IMR-90 (cell line): ENCODE data around the gene DAPL1. TPM values are rescaled to one million over a fixed set of nuclear protein-coding genes. Genes with fewer than 3 reads are reported as not detected.
A peak's percentile ranks its signal among the peaks of the same experiment; 100 is the strongest.

Experiments used
- ATAC-seq: fragments of 200-7000 bp; cut with Tn5 transposase; 2 replicates; pipeline ENCODE4 v1.9.1; 2020; ENCODE audit warnings: low read depth, mild to moderate bottlenecking, moderate library complexity
- BruUV-seq: library from RNA; stranded (reverse); fragments of 400-500 nt; replicated peaks from 2 replicates; lab custom pipeline; 2021; lab: Mats Ljungman, UMichigan
- CTCF ChIA-PET: fragments of 300-600 bp; formaldehyde crosslinking; extraction: SDS; loops from one replicate; lab custom pipeline; 2021; ENCODE audit warnings: antibody characterized with exemption; lab: Yijun Ruan, JAX
- POLR2A ChIA-PET: fragments of 300-600 bp; sonication (Branson Sonifier 250); formaldehyde crosslinking; loops from one replicate; lab custom pipeline; 2022; ENCODE audit warnings: antibody characterized with exemption; ENCODE audit not compliant: unreplicated experiment; lab: Charles Lee
- DNase-seq: peaks from one replicate; pipeline ENCODE4 v3.0.0; 2013
- H2AFZ ChIP-seq: replicated peaks from 2 replicates; pipeline ENCODE3; 2013; ENCODE audit warnings: low read length, mild to moderate bottlenecking; ENCODE audit not compliant: poor library complexity
- H2AK5ac ChIP-seq: 2 replicates; pipeline ENCODE4 v1.6.1; 2013; ENCODE audit warnings: low read depth, low read length, inconsistent platforms
- H2AK9ac ChIP-seq: replicated peaks from 2 replicates; pipeline ENCODE3; 2013; ENCODE audit warnings: mild to moderate bottlenecking, low read depth, low read length, moderate library complexity; ENCODE audit not compliant: poor library complexity
- H2BK120ac ChIP-seq: 2 replicates; pipeline ENCODE4 v1.6.1; 2013; ENCODE audit warnings: low read depth, low read length, inconsistent platforms
- H2BK15ac ChIP-seq: 3 replicates; pipeline ENCODE4 v1.6.1; 2013; ENCODE audit warnings: low read depth, low read length, inconsistent platforms
- H2BK20ac ChIP-seq: 2 replicates; pipeline ENCODE4 v1.6.1; 2013; ENCODE audit warnings: low read depth, mild to moderate bottlenecking, inconsistent platforms, low read length, moderate library complexity
- H2BK5ac ChIP-seq: 2 replicates; pipeline ENCODE4 v1.6.1; 2013; ENCODE audit warnings: mild to moderate bottlenecking, low read depth, low read length, inconsistent platforms; ENCODE audit not compliant: poor library complexity, severe bottlenecking
- H3K14ac ChIP-seq: replicated peaks from 2 replicates; pipeline ENCODE4 v1.6.1; 2013; ENCODE audit warnings: low read depth, low read length, inconsistent platforms
- H3K18ac ChIP-seq: 2 replicates; pipeline ENCODE4 v1.6.1; 2013; ENCODE audit warnings: low read depth, low read length, control low read depth
- H3K23ac ChIP-seq: 2 replicates; pipeline ENCODE4 v1.6.1; 2013; ENCODE audit warnings: low read depth, low read length, inconsistent platforms
- H3K27ac ChIP-seq: 2 replicates; pipeline ENCODE4 v1.5.1; 2013; ENCODE audit warnings: mild to moderate bottlenecking, control low read depth, low read length; ENCODE audit not compliant: insufficient read depth
- H3K27me3 ChIP-seq: 2 replicates; pipeline ENCODE4 v1.6.1; 2013; ENCODE audit warnings: low read length; ENCODE audit not compliant: control insufficient read depth, insufficient read depth
- H3K36me3 ChIP-seq: 2 replicates; pipeline ENCODE4 v1.6.1; 2013; ENCODE audit warnings: low read length, mixed read lengths; ENCODE audit not compliant: control insufficient read depth, insufficient read depth
- H3K4ac ChIP-seq: 2 replicates; pipeline ENCODE4 v1.6.1; 2013; ENCODE audit warnings: low read depth, low read length, inconsistent platforms
- H3K4me1 ChIP-seq: 2 replicates; pipeline ENCODE4 v1.6.1; 2013; ENCODE audit warnings: low read length, mixed read lengths; ENCODE audit not compliant: control insufficient read depth, insufficient read depth
- H3K4me2 ChIP-seq: 2 replicates; pipeline ENCODE4 v1.6.1; 2013; ENCODE audit warnings: low read depth, mild to moderate bottlenecking, control low read depth, low read length, moderate library complexity
- H3K4me3 ChIP-seq: 2 replicates; pipeline ENCODE4 v1.5.1; 2013; ENCODE audit warnings: low read depth, mild to moderate bottlenecking, control low read depth, low read length, moderate library complexity; ENCODE audit not compliant: insufficient read depth
- H3K56ac ChIP-seq: 2 replicates; pipeline ENCODE4 v1.6.1; 2013; ENCODE audit warnings: low read length, inconsistent platforms; ENCODE audit not compliant: insufficient read depth; ENCODE audit errors: extremely low read depth
- H3K79me1 ChIP-seq, 2 experiments: 2 replicates each; pipeline ENCODE4 v1.6.1; 2013; ENCODE audit warnings: low read length in 2 of 2, inconsistent platforms in 1 of 2, low read depth in 1 of 2
- H3K9ac ChIP-seq: 2 replicates; pipeline ENCODE4 v1.6.1; 2013; ENCODE audit warnings: low read depth, low read length, control low read depth
- H3K9me1 ChIP-seq: 2 replicates; pipeline ENCODE4 v1.6.1; 2013; ENCODE audit warnings: low read length, inconsistent platforms; ENCODE audit not compliant: insufficient read depth
- H3K9me3 ChIP-seq: 2 replicates; pipeline ENCODE4 v1.6.1; 2013; ENCODE audit warnings: low read length; ENCODE audit not compliant: control insufficient read depth, insufficient read depth
- H4K20me1 ChIP-seq: 2 replicates; pipeline ENCODE4 v1.6.1; 2013; ENCODE audit warnings: low read length, inconsistent platforms; ENCODE audit not compliant: insufficient read depth
- H4K5ac ChIP-seq: 2 replicates; pipeline ENCODE4 v1.6.1; 2013; ENCODE audit warnings: mild to moderate bottlenecking, low read depth, low read length, control low read depth
- H4K8ac ChIP-seq, 2 experiments: 2 replicates each; pipeline ENCODE4 v1.6.1; 2013; ENCODE audit warnings: low read depth in 2 of 2, low read length in 2 of 2, control low read depth in 1 of 2, inconsistent platforms in 1 of 2
- H4K91ac ChIP-seq: 2 replicates; pipeline ENCODE4 v1.6.1; 2013; ENCODE audit warnings: low read depth, low read length, inconsistent platforms; ENCODE audit not compliant: insufficient read depth
- BHLHE40 ChIP-seq: fragments of 150-350 bp; IDR thresholded peaks from 2 replicates; pipeline ENCODE4 v1.6.1; 2016; ENCODE audit warnings: mild to moderate bottlenecking, low read depth, low read length
- CEBPB ChIP-seq: IDR thresholded peaks from 2 replicates; pipeline ENCODE4 v1.6.1; 2012; ENCODE audit warnings: low read depth, low read length, improper control_type of control experiment
- CHD1 ChIP-seq: IDR thresholded peaks from 2 replicates; pipeline ENCODE4 v1.6.1; 2012; ENCODE audit warnings: low read depth, low read length, improper control_type of control experiment
- CTCF ChIP-seq: conservative IDR thresholded peaks from 2 replicates; pipeline ENCODE4 v1.5.1; 2012; ENCODE audit warnings: mild to moderate bottlenecking, low read depth, low read length, improper control_type of control experiment
- FOS ChIP-seq: fragments of 150-350 bp; IDR thresholded peaks from 2 replicates; pipeline ENCODE4 v1.6.1; 2016; ENCODE audit warnings: low read depth, low read length
- MAFK ChIP-seq: IDR thresholded peaks from 2 replicates; pipeline ENCODE4 v1.6.1; 2012; ENCODE audit warnings: low read depth, low read length, improper control_type of control experiment
- MAZ ChIP-seq: IDR thresholded peaks from 2 replicates; pipeline ENCODE4 v1.6.1; 2012; ENCODE audit warnings: low read depth, mild to moderate bottlenecking, low read length, improper control_type of control experiment, moderate library complexity, borderline replicate concordance
- MXI1 ChIP-seq: IDR thresholded peaks from 2 replicates; pipeline ENCODE4 v1.6.1; 2012; ENCODE audit warnings: low read depth, mild to moderate bottlenecking, low read length, moderate library complexity, borderline replicate concordance
- NFE2L2 ChIP-seq: fragments of 150-350 bp; IDR thresholded peaks from 2 replicates; pipeline ENCODE4 v1.6.1; 2016; ENCODE audit warnings: low read depth, mild to moderate bottlenecking, low read length
- RAD21 ChIP-seq: IDR thresholded peaks from 2 replicates; pipeline ENCODE4 v1.6.1; 2012; ENCODE audit warnings: low read length, improper control_type of control experiment
- RCOR1 ChIP-seq: IDR thresholded peaks from 2 replicates; pipeline ENCODE4 v1.6.1; 2012; ENCODE audit warnings: mild to moderate bottlenecking, low read length, improper control_type of control experiment; ENCODE audit not compliant: insufficient replicate concordance
- RFX5 ChIP-seq: IDR thresholded peaks from 2 replicates; pipeline ENCODE4 v1.8.0; 2012; ENCODE audit warnings: low read depth, mild to moderate bottlenecking, low read length, moderate library complexity
- SMC3 ChIP-seq: fragments of 150-350 bp; IDR thresholded peaks from 2 replicates; pipeline ENCODE4 v1.6.1; 2016; ENCODE audit warnings: low read depth, mild to moderate bottlenecking, antibody characterized with exemption, low read length, moderate library complexity
- WGBS, 2 experiments: methylation state at CpG; one replicate each; pipeline versions ENCODE4 v1.1.5 to v1.1.7; 2013; ENCODE audit warnings: missing lambda C conversion rate in 2 of 2; ENCODE audit not compliant: insufficient read length in 1 of 2; ENCODE audit errors: extremely low coverage in 2 of 2; 5-methylcytosine and 5-hydroxymethylcytosine counted together
- dilution Hi-C: fragments of 300-500 bp; cut with HindIII; formaldehyde crosslinking; loops from one replicate; pipeline ENCODE4 v1.14.3; 2018; ENCODE audit warnings: low sequenced_read_pairs; ENCODE audit not compliant: unreplicated experiment
- in situ Hi-C: fragments of 300-500 bp; cut with MboI; formaldehyde crosslinking; loops from 3 replicates; pipeline ENCODE4 v1.14.3; 2019; ENCODE audit warnings: low sequenced_read_pairs, inconsistent platforms, mixed read lengths
- intact Hi-C: fragments of 100-400 bp; cut with micrococcal nuclease; formaldehyde crosslinking; loops from 2 replicates; pipeline ENCODE4 v1.10.0; 2022
- polyA plus RNA-seq, 3 experiments: library from polyadenylated mRNA; depleted of rRNA; stranded (reverse); fragments of >200 nt; gene quantifications; 2 replicates each; pipeline ENCODE4 v1.2.3, GENCODE V29; 2012; ENCODE audit warnings: low replicate concordance in 1 of 3
- total RNA-seq: library from RNA; depleted of rRNA; stranded (reverse); fragments of >200 nt; gene quantifications from 2 replicates; pipeline ENCODE4 v1.2.3, GENCODE V29; 2012
- TF ChIP-seq, protein P1 (sequence below): fragments of 150-350 bp; IDR thresholded peaks from 2 replicates; pipeline ENCODE4 v1.6.1; 2016; ENCODE audit warnings: low read depth, mild to moderate bottlenecking, low read length, moderate library complexity, borderline replicate concordance
- TF ChIP-seq, protein P2 (sequence below): fragments of 150-350 bp; IDR thresholded peaks from 2 replicates; pipeline ENCODE4 v1.6.1; 2017; ENCODE audit warnings: mild to moderate bottlenecking, antibody characterized with exemption, low read length, low read depth

Gene DAPL1
- total and polyA plus RNA-seq, 2 of the 4 experiments (the other 2 are of a cell fraction): not detected

DNA sequence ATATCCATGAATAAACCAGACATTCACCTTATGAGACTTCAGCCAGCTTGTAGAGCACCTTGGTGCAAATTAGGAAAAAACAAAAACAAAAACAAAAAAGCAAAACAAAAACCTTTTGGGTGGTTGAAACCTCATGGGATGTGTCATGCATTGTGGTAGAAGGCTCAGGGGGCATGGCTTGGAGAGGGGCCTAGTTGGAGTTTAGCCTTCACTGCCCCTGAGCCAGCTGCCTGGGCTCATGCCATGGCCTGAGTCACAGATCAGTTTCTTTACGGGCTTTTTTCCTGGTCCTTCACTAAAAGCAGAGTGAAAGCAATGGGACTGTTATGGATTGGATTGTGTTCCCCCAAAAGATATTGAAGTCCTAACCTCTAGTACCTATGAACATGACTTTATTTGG, 22.0 kb upstream of the DAPL1 start:
- no peaks in the 10 kb centered on the region; the same call in 1 of the 2 replicates for H3K27me3 ChIP-seq
- intact Hi-C loops (no loop called here), in situ Hi-C loops (loop anchor here (25.0 kb wide), 1 partner anchor 1011 kb away; no protein-coding TSS in a partner anchor), dilution Hi-C loops (no loop called here)
- DNase-seq (peak; percentile 14), ATAC-seq (no peak; the same call in 1 of the 2 replicates)
- no peak overlapping the region for H2BK120ac ChIP-seq
- H3K4me3 ChIP-seq: no peak overlapping the region
- ChIA-PET POLR2A (no interaction called here), CTCF (no interaction called here)
- no peaks in the 10 kb centered on the region for H3K9me3 ChIP-seq
- H4K5ac ChIP-seq: no peak overlapping the region
- H3K4ac ChIP-seq: no peak overlapping the region
- H2AK5ac ChIP-seq: no peak overlapping the region
- H3K9me1 ChIP-seq: no peaks in the 10 kb centered on the region
- H2BK5ac ChIP-seq: no peak overlapping the region
- no peak overlapping the region for H4K8ac ChIP-seq
- no CpG with 5 or more reads among the region's 1 CpG for WGBS, 2 experiments
- no peaks in the 10 kb centered on the region for H3K4me1 ChIP-seq
- no peak overlapping the region for H4K91ac ChIP-seq
- H2AK9ac ChIP-seq: no peak overlapping the region
- TF ChIP-seq CHD1 (no peak), FOS (no peak), MXI1 (no peak), MAZ (no peak), CTCF (no peak), RCOR1 (no peak), NFE2L2 (no peak), BHLHE40 (no peak), MAFK (no peak), CEBPB (no peak), RFX5 (no peak), SMC3 (no peak), RAD21 (no peak)
- TF ChIP-seq, protein P1, sequence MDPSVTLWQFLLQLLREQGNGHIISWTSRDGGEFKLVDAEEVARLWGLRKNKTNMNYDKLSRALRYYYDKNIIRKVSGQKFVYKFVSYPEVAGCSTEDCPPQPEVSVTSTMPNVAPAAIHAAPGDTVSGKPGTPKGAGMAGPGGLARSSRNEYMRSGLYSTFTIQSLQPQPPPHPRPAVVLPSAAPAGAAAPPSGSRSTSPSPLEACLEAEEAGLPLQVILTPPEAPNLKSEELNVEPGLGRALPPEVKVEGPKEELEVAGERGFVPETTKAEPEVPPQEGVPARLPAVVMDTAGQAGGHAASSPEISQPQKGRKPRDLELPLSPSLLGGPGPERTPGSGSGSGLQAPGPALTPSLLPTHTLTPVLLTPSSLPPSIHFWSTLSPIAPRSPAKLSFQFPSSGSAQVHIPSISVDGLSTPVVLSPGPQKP: no peak
- TF ChIP-seq, protein P2, sequence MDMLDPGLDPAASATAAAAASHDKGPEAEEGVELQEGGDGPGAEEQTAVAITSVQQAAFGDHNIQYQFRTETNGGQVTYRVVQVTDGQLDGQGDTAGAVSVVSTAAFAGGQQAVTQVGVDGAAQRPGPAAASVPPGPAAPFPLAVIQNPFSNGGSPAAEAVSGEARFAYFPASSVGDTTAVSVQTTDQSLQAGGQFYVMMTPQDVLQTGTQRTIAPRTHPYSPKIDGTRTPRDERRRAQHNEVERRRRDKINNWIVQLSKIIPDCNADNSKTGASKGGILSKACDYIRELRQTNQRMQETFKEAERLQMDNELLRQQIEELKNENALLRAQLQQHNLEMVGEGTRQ: no peak
- no peak overlapping the region for H3K9ac ChIP-seq
- H3K4me2 ChIP-seq: no peak overlapping the region
- H2BK15ac ChIP-seq: no peak overlapping the region
- no peaks in the 10 kb centered on the region for H4K20me1 ChIP-seq
- no peak overlapping the region for H3K18ac ChIP-seq
- H2AFZ ChIP-seq: no peak overlapping the region
- H3K27ac ChIP-seq: no peak overlapping the region
- no TSS peak for BruUV-seq
- H3K79me1 ChIP-seq: no peaks in the 10 kb centered on the region
- H2BK20ac ChIP-seq: no peak overlapping the region
- H3K23ac ChIP-seq: no peak overlapping the region
- no peaks in the 10 kb centered on the region for H3K36me3 ChIP-seq
- H3K14ac ChIP-seq: no peak overlapping the region
- H3K56ac ChIP-seq: no peak overlapping the region
